NCI-H2196 treated with DMSO at 0.1 percent for 48 hours (cell line): ENCODE results near the gene AXL.
"Not testable (repeated sequence)": the region's sequence is repeated elsewhere in the genome, so short reads cannot be mapped to it uniquely, and the experiment has no call there.

Experiments used
- DNase-seq: peaks from one replicate; lab custom pipeline; 2025; ENCODE audit not compliant: unreplicated experiment; lab: John Stamatoyannopoulos, UW

AXL gene

GRCh38 chr19:41206456-41206855, 12.6 kb upstream of the AXL start:
- DNase-seq = no peak

GRCh38 chr19:41206926-41207750, 11.9 kb upstream of the AXL start:
- DNase-seq = no peak

- no peak for DNase-seq
Measured at GRCh38 chr19:41214161-41214560, 4.9 kb upstream of the AXL start.

- no peak for DNase-seq
Measured at GRCh38 chr19:41217741-41218140, 1.3 kb upstream of the AXL start.

- no peak for DNase-seq
Measured at GRCh38 chr19:41218249-41218614, 791 bp upstream of the AXL start.

- no peak for DNase-seq
Measured at GRCh38 chr19:41219924-41220567, 1.0 kb downstream of the AXL start.

- no peak for DNase-seq
Measured at GRCh38 chr19:41220811-41221210, 1.8 kb downstream of the AXL start.

- no peak for DNase-seq
Measured at GRCh38 chr19:41221514-41222205, 2.6 kb downstream of the AXL start.

- DNase-seq = no peak
Measured at GRCh38 chr19:41222240-41222639, 3.2 kb downstream of the AXL start.

GRCh38 chr19:41223431-41224234, 4.6 kb downstream of the AXL start:
- no peak for DNase-seq

GRCh38 chr19:41224632-41225031, 5.6 kb downstream of the AXL start:
- no peak for DNase-seq

GRCh38 chr19:41225238-41226052, 6.4 kb downstream of the AXL start:
- no peak for DNase-seq

GRCh38 chr19:41226053-41226873, 7.2 kb downstream of the AXL start:
- no peak for DNase-seq

GRCh38 chr19:41226874-41227390, 7.9 kb downstream of the AXL start:
- no peak for DNase-seq

GRCh38 chr19:41228486-41228885, 9.5 kb downstream of the AXL start:
- no peak for DNase-seq

- not testable (repeated sequence) for DNase-seq
Measured at GRCh38 chr19:41229338-41229737, 10.3 kb downstream of the AXL start.

GRCh38 chr19:41230067-41230857, 11.2 kb downstream of the AXL start:
- DNase-seq = no peak

- DNase-seq = no peak
Measured at GRCh38 chr19:41232686-41233085, 13.7 kb downstream of the AXL start.
